Prostate gland (tissue), 2 donors: Measurements from ENCODE around the gene EPHA1. TPM values are rescaled to one million over a fixed set of nuclear protein-coding genes. Genes with fewer than 3 reads are reported as not detected.
A peak's percentile ranks its signal among the peaks of the same experiment; 100 is the strongest.

ENCODE experiments used
- DNase-seq: peaks from one replicate; pipeline ENCODE4 v3.0.0-alpha.2; 2019; ENCODE audit warnings: low spot score
- H3K27ac ChIP-seq, 2 donors: fragments of 200-600 bp; sonication (generic); 2 replicates each; pipeline ENCODE4 v1.5.1; 2017 to 2019
- H3K27me3 ChIP-seq: fragments of 200-600 bp; sonication (generic); replicated peaks from 2 replicates; pipeline ENCODE4 v1.5.1; 2019; ENCODE audit not compliant: insufficient read depth
- H3K36me3 ChIP-seq, 2 donors: fragments of 200-600 bp; sonication (generic); 1 replicate in 1 of 2; 2 replicates in 1 of 2; pipeline versions ENCODE4 v1.5.1 to v1.8.1; 2017 to 2019
- H3K4me1 ChIP-seq: fragments of 200-600 bp; sonication (generic); replicated peaks from 2 replicates; pipeline ENCODE4 v1.5.1; 2019
- H3K4me3 ChIP-seq, 2 donors: fragments of 200-600 bp; sonication (generic); 2 replicates each; pipeline ENCODE4 v1.5.1; 2017 to 2019
- H3K9me3 ChIP-seq: fragments of 200-600 bp; sonication (generic); 2 replicates; pipeline ENCODE4 v1.5.1; 2017
- POLR2A ChIP-seq: fragments of 450-650 bp; IDR thresholded peaks from one replicate; pipeline ENCODE4 v1.6.1; 2016; ENCODE audit warnings: antibody characterized with exemption, mild to moderate bottlenecking
- POLR2AphosphoS5 ChIP-seq: sonication (generic); formaldehyde crosslinking; IDR thresholded peaks from one replicate; pipeline ENCODE4 v1.6.1; 2017; ENCODE audit warnings: antibody characterized with exemption
- WGBS: methylation state at CpG from one replicate; pipeline ENCODE4 v1.1.5; 2018; 5-methylcytosine and 5-hydroxymethylcytosine counted together
- intact Hi-C: fragments of 100-400 bp; cut with DNase I; formaldehyde crosslinking; loops from one replicate; pipeline ENCODE4 v1.14.2; 2022
- total RNA-seq, 2 donors: library from RNA; depleted of rRNA; stranded (reverse); fragments of >200 nt; gene quantifications; one replicate each; pipeline ENCODE4 v1.1.0, GENCODE V29; 2016
- TF ChIP-seq, protein P1 (sequence below), 4 experiments: fragments of 200-600 bp in 2 of 4; fragments of 450-650 bp in 2 of 4; sonication (generic) in 2 of 4; IDR thresholded peaks; 1 replicate in 3 of 4; 2 replicates in 1 of 4; pipeline ENCODE4 v1.5.1; 2016 to 2019; ENCODE audit warnings: antibody characterized with exemption in 4 of 4, mild to moderate bottlenecking in 2 of 4, moderate library complexity in 2 of 4

Gene EPHA1
- 10 to 100 TPM; 10.5 to 15.7 TPM for total RNA-seq

DNA sequence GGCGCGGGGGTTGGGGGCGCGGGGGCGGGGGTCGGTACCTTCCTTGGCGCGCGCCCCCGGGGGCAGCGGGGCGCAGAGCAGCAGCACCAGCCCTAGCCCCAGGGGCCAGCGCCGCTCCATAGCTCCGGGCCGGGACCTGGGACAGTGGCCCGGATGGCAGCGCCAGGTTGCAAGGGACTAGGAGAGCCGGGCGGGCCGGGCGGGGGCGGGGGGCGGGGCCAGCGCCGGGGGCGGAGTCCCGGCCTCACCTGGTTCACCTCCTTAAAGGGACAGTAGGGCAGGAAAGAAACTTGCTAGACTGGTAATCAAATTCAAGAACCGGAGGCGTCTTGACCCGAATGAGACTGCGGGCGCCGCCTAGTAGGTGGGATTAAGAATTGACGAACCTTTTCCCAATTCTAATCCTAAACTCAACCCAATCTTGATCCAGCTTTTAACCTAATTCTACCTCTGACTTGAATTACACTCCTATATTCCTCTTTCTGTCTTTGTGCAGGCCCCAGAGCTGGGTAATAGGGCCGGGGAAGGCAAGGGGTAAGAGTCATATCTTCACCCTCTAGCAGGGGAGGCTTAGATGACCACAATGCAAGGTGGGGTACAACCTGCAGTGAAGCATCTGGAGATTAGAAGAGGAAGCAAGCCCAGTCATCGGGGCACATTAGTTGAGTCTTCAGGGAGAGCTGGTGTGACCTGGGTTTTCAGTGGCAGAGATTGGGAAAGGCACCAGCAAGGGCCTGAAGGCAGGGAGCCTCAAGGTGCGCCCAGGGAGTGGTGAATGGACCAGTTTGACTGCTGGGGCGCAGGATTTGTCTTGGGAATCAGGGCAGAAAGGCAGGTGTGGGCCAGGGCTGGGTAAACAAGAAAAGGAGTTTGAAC is at the start of gene EPHA1:
Gene EPHA1 (minus strand): TSS at position 171 of the 876 bp plus-strand sequence. CDS start 51 bp downstream, at position 120.
- 11% methylated on average over 39 of the region's 39 CpGs for WGBS
- peak; percentile 77 for DNase-seq
- Histone ChIP-seq H3K27me3 (no peaks in the 10 kb centered on the region), H3K27ac (peak within 1 kb of the TSS; percentile 52 to 58), H3K9me3 (no peaks in the 10 kb centered on the region), H3K4me1 (no peaks in the 10 kb centered on the region), H3K36me3 (no peaks in the 10 kb centered on the region), H3K4me3 (peak within 1 kb of the TSS; percentile 53)
- intact Hi-C loops = loop anchor here (5.0 kb wide), 1 partner anchor 122 kb away; the partner anchor contains the start of gene CASP2
- TF ChIP-seq POLR2A = no peak
- TF ChIP-seq, protein P1, sequence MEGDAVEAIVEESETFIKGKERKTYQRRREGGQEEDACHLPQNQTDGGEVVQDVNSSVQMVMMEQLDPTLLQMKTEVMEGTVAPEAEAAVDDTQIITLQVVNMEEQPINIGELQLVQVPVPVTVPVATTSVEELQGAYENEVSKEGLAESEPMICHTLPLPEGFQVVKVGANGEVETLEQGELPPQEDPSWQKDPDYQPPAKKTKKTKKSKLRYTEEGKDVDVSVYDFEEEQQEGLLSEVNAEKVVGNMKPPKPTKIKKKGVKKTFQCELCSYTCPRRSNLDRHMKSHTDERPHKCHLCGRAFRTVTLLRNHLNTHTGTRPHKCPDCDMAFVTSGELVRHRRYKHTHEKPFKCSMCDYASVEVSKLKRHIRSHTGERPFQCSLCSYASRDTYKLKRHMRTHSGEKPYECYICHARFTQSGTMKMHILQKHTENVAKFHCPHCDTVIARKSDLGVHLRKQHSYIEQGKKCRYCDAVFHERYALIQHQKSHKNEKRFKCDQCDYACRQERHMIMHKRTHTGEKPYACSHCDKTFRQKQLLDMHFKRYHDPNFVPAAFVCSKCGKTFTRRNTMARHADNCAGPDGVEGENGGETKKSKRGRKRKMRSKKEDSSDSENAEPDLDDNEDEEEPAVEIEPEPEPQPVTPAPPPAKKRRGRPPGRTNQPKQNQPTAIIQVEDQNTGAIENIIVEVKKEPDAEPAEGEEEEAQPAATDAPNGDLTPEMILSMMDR (IDR thresholded peaks at IDR 0.05) = peak in 3 of 4 experiments; percentile 47 to 60 (median 59)
- TF ChIP-seq POLR2AphosphoS5 = peak; percentile 75

DNA sequence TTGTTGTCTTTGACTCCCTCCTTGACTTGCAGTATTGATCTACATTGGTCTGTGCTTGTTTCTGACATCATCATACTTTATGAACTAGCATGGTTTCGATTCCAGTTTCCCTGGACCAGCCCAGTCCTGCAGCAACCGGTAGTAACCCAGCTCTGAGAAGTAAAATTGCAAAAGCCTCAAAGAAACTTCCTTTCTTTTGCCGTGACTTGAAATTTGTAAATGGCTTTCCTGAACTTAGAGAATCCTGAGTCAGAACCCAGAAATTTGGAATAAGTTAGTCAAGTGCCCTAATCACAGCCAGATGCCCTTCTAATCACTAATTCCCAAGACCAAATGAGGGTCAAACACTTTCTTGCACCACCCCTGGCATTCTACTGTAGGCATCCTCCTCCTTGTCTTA is 49.6 kb upstream of the EPHA1 start:
- no peak for DNase-seq
- H3K36me3 ChIP-seq = no peaks in the 10 kb centered on the region
- TF ChIP-seq POLR2AphosphoS5 = no peak
- 79% methylated on average over 3 of the region's 3 CpGs for WGBS
- H3K9me3 ChIP-seq = no peaks in the 10 kb centered on the region
- no peak overlapping the region for H3K4me3 ChIP-seq
- intact Hi-C loops = no loop called here
- no peaks in the 10 kb centered on the region for H3K27me3 ChIP-seq
- no peak overlapping the region for H3K27ac ChIP-seq
- H3K4me1 ChIP-seq = no peaks in the 10 kb centered on the region

DNA sequence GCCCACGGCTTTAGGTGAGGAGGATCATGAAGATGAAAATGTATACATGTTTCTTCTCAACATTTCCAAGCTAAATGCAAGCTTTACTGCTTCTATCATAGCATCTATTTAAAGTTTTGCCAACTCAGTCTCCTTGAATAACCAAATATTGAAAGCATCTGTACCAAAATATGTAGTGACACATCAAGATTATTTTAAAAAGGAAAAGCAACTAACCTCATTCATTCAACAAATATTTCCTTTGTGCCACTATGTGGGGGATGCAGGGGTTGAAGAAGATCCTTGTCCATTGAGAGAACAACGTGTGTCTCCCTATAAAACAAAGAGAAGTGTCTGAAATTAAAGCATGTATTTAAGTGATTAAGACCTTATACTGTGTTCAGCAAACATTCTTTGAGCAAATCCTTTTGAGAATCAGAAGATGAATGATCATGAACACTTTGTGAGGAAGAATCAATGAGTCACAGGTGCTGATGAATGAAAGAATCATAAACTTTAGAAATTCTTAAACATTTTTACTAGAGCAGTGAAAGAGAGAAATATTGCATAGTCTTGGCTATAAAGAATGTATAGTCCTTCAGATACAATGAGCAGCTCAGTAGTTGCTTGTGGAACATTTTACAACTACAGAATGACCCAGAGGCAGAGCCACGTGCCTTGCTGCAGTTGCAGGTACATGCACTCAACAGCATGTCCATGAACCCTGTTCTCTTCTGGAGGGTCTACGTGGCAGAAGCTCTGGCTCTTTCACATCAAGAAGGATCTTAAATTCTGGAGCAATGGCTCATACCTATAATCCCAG is 48.5 kb upstream of the EPHA1 start:
- H3K9me3 ChIP-seq = no peaks in the 10 kb centered on the region
- no peaks in the 10 kb centered on the region for H3K4me1 ChIP-seq
- no peaks in the 10 kb centered on the region for H3K27me3 ChIP-seq
- no peak for TF ChIP-seq POLR2AphosphoS5
- TF ChIP-seq POLR2A = no peak
- TF ChIP-seq, protein P1 (IDR thresholded peaks at IDR 0.05) = no peak
- no peaks in the 10 kb centered on the region for H3K36me3 ChIP-seq
- no peak for DNase-seq
- intact Hi-C loops = no loop called here
- H3K27ac ChIP-seq = no peak overlapping the region
- H3K4me3 ChIP-seq = no peak overlapping the region
- 53% methylated on average over 4 of the region's 4 CpGs for WGBS

DNA sequence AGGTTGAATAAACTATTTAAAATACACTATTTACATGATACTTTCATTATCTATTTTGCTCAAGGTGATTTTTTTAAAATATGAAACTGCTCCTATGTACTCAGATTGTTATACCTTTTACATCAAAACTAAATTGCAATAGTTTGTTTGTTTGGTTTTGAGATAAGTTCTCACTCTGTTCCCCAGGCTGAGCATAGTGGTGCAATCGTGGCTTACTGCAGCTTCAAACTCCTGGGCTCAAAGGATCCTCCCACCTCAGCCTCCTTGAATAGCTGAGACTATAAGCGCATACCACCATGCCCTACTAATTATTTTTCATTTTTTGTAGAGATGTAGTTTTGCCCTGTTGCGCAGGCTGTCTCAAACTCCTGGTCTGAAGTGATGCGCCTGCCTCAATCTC is 47.3 kb upstream of the EPHA1 start:
- WGBS = 88% methylated on average over 4 of the region's 4 CpGs
- H3K4me3 ChIP-seq = no peak overlapping the region

DNA sequence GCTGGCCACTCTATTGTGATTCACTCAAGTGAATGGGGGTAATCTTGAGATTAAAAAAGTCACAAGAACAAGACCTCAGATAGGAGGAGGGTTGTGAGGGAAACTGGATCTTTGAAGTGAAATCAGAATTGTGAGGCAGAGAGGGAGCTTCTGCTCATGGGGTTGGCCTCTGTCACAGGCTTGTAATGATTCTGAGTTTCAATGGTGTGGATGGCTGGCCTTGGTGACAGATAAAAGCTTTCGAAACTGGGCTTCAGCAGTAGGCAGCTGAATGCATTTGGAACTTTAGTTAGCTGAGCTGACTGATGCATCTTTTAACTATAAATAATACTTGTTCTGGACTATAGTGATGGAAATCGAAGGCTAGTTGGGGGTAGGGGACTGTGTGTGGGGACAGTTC is 46.8 kb upstream of the EPHA1 start:
- Histone ChIP-seq H3K27me3 (no peaks in the 10 kb centered on the region), H3K4me3 (no peak overlapping the region), H3K36me3 (no peaks in the 10 kb centered on the region), H3K4me1 (no peaks in the 10 kb centered on the region), H3K9me3 (no peaks in the 10 kb centered on the region), H3K27ac (no peak overlapping the region)
- WGBS = 94% methylated on average over 2 of the region's 2 CpGs
- no peak for TF ChIP-seq POLR2AphosphoS5
- no peak for DNase-seq
- intact Hi-C loops = no loop called here

More for the DNA sequence above, 47.3 kb upstream of the EPHA1 start:
- Histone ChIP-seq H3K4me1 (no peaks in the 10 kb centered on the region), H3K27ac (no peak overlapping the region), H3K27me3 (no peaks in the 10 kb centered on the region), H3K36me3 (no peaks in the 10 kb centered on the region), H3K9me3 (no peaks in the 10 kb centered on the region)
- intact Hi-C loops = no loop called here
- no peak for TF ChIP-seq POLR2AphosphoS5
- TF ChIP-seq, protein P1 (IDR thresholded peaks at IDR 0.05) = no peak
- no peak for TF ChIP-seq POLR2A
- no peak for DNase-seq
